HG03442 (cell line): ENCODE measurements around the gene ACADL.
"Not testable (repeated sequence)": the region's sequence is repeated elsewhere in the genome, so short reads cannot be mapped to it uniquely, and the experiment has no call there.

Source experiments
- ATAC-seq: cut with Tn5 transposase; IDR thresholded peaks from one replicate; pipeline ENCODE4 v1.9.1; 2021; ENCODE audit warnings: mild to moderate bottlenecking, moderate library complexity; ENCODE audit not compliant: unreplicated experiment

The ACADL gene

GRCh38 chr2:210203558-210203957 lies 21.7 kb downstream of the ACADL start:
- ATAC-seq, result no peak

DNA sequence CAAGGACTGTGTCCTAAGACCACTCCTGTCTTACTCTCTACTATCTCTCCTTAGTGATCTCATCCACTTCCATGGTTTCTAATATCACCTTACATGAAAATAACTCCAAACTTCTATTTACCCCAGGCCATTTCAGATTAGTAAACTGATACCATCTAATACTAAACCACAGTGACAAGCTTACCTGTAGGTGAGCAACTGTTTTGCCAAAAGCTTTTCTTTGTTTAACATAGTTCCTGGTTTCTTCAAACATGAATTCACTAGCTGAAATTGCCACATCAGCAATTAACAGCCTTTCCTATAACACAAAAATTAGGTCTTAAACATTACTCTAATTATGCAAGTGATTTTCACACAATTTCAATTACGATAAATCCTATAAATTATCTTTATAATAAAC lies 22.1 kb downstream of the ACADL start:
- no peak for ATAC-seq

DNA sequence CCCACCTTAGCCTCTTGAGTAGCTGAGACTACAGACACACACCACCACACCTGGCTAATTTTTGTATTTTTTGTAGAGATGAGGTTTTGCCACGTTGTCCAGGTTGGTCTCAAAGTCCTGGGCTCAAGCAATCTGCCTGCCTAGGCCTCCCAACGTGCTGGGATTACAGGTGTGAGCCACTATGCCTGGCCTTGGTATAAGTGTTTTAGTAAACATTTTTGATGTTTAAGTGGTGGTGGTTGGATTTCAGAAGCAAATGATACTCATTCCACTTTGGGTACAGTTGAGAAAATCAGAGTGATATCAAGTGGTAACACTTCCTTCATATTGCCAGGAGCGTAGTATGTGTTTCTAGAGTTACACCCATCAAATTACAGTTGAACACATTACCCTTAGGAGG lies 25.4 kb downstream of the ACADL start:
- ATAC-seq, result no peak

DNA sequence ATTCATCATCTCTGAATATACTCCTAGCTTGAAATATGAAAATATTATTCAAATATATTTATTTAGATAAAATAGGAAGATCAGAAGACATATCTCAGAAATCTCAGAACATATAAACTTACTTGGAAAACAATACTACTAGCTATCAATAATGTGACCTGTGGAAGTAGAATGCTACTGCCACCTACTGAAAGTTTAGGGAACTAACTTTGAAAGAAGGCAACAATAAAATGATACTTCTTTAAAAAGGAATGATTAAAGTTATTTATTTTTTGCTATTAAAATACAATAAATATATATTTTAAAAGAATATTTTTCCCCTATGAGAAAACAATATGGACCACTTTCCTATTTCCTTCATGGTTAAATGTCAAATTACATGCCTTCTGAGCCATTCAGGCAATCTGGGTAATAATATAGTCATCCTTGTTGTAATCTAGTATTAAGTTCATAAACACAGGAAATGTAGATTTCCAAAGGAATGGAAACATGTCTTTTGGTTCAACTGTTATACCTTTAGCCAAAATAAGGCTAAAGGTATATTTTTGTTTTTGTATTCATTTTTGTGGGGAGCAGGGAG lies 26.0 kb downstream of the ACADL start:
- no peak for ATAC-seq

GRCh38 chr2:210198326-210198725 lies 26.9 kb downstream of the ACADL start:
- no peak for ATAC-seq

GRCh38 chr2:210197720-210198119 lies 27.5 kb downstream of the ACADL start:
- ATAC-seq, result no peak

- no peak for ATAC-seq
These were observed 30.0 kb downstream of the ACADL start for GRCh38 chr2:210195101-210195852.

DNA sequence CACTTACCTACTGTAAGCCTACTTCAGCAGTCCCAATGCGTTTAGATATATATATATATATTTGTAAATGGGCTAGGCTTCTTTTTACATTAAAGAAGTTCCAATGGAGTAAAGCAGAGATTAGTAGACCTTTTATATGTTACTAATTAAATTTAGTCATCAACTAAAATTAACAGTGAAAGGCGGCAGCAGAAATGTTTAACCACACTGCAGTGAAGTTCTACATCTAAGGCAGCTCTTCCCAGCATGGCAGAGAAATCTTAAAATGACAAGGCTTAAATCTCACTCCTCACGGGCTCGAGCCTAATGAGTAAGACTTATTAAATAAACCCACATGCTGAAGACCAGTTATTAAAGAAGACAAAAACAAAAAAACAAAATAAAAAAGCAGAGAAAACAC lies 34.9 kb downstream of the ACADL start:
- ATAC-seq, result no peak

GRCh38 chr2:210189452-210190138 lies 35.7 kb downstream of the ACADL start:
- no peak for ATAC-seq

- ATAC-seq, result no peak
These were observed 36.5 kb downstream of the ACADL start for GRCh38 chr2:210188755-210189154.

DNA sequence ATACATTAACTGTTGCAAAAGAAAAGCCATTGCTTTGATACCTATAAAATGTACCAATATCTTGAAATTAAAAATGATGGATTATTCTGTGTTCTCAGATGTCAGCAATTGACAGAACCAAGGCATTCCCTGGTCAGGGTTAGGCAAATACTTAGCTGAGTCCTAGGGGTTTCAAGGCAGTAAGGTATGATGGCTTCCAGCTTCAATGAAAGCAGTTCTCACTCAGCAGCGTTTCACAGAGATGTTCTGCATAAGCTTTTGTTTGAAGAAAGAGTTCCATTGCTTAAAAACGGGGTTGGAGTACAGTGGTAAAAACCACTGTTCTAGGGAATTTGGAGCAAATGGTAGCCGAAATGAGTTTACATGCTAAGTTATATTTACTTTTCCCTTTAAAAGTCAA lies 37.1 kb downstream of the ACADL start:
- ATAC-seq, result no peak

DNA sequence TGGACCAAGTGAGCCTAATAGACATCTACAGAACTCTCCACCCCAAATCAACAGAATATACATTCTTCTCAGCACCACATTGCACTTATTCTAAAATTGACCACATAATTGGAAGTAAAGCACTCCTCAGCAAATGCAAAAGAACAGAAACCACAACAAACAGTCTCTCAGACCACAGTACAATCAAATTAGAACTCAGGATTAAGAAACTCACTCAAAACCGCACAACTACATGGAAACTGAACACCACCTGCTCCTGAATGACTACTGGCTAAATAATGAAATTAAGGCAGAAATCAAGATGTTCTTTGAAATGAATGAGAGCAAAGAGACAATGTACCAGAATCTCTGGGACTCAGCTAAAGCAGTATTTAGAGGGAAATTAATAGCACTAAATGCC lies 41.3 kb downstream of the ACADL start:
- not testable (repeated sequence) for ATAC-seq

DNA sequence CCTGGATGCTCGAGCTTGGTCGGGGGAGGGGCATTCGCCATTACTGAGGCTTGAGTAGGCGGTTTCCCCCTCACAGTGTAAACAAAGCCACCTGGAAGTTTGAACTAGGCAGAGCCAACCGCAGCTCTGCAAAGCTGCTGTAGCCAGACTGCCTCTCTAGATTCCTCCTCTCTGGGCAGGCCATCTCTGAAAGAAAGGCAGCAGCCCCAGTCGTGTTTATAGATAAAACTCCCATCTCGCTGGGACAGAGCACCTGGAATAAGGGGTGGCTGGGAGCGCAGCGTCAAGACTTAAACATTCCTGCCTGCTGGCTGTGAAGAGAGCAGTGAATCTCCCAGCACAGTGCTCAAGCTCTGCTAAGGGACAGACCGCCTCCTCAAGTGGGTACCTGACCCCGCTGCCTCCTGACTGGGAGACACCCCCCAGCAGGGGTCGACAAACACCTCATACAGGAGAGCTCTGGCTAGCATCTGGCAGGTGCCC lies 43.6 kb downstream of the ACADL start:
- not testable (repeated sequence) for ATAC-seq

DNA sequence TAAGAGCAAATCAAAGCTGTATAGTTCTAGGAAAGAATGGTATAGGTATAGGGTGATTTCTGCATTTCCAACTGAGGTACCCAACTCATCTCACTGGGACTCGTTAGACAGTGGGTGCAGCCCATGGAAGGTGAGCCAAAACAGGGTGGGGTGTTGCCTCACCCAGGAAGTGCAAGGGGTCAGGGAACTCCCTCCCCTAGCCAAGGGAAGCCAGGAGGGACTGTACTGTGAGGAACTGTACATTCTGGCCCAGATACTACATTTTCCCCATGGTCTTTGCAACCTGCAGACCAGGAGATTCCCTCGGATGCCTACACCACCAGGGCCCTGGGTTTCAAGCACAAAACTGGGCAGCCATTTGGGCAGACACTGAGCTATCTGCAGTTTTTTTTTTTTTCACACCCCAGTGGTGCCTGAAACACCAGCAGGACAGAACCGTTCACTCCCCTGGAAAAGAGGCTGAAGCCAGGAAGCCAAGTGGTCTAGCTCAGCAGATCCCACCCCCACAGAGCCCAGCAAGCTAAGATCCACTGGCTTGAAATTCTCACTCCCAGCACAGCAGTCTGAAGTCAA lies 44.1 kb downstream of the ACADL start:
- not testable (repeated sequence) for ATAC-seq

DNA sequence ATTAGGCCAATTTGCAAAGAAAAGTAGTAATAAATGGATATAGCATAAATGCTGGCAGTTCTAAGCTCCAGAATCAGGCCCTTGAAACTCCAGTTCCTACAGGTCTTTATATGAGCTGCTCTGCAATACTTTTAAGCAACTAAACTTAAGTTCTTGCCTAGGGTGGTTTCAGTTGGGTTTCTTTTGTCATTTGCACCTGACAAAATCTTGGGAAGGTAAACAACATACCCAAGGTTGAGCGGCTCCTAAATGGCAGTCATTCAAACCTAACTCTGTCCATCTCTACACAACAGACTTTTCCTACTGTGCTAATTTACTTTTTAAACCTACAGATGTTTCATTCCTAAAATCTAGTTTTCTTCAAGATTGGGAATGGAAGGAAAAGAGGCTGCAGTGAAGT lies 44.8 kb downstream of the ACADL start:
- ATAC-seq, result no peak

GRCh38 chr2:210179351-210179990 lies 45.8 kb downstream of the ACADL start:
- no peak for ATAC-seq

DNA sequence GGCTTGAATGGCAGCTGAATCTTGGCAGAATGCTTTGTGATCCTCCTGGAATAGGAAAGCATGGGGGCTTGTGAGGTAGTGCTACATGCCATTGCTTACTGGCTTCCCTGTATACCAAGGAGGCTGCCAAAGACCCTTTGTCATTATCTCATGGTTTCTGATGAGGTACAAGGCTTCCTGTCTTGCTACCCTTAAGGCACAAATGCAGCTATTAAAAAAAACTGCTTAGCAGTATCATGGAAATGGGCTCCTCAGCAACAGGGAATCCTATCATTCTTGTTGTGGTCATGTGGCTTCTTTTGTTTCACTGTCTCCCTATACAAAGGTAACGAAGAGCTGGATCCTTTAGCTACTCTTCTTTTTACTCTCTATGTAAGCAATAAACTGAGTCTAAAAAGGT lies 47.5 kb downstream of the ACADL start:
- ATAC-seq, result no peak

DNA sequence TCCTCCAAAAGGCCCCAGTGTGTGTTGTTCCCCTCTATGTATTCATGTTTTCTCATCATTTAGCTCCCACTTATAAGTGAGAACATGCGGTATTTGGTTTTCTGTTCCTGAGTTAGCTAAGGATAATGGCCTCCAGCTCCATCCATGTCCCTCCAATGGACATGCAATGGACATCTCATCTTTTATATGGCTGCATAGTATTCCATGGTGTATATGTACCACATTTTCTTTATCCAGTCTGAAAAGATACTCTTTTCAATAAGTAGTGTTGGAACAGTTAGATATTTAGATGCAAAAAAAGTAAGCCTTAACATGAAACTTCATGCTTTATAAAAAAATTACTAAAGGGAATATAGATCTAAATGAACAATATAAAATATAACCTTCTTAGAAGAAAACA lies 48.1 kb downstream of the ACADL start:
- not testable (repeated sequence) for ATAC-seq

- ATAC-seq, result no peak
These were observed 51.2 kb downstream of the ACADL start for GRCh38 chr2:210174086-210174485.

DNA sequence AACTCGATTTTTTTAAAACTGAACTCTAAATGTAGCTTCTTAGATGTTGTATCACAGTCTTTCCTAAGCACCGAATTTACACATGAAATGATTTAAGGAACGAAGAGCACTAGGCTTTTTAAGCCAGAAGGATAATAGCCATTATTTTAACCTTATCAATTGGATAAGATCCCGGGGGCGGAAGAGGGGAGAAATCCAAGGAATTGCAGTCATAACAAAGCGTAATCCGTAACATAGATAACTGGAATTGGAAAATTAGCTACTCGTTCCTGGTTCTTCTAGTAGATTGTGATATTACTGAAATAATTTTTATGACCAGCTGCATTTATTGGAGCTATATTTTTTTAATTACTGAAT lies 53.0 kb downstream of the ACADL start:
- no peak for ATAC-seq
